Effector memory CD4-positive, alpha-beta T cell (primary cell): ENCODE measurements around the gene GRAMD1B.

Experiments
- DNase-seq, 3 donors: peaks; one replicate each; pipeline ENCODE4 v3.0.0-alpha.2; 2020
- H3K27ac ChIP-seq: 2 replicates; pipeline ENCODE4 v1.7.0; 2013; ENCODE audit warnings: mild to moderate bottlenecking, low read length, moderate library complexity; ENCODE audit not compliant: insufficient read depth, poor library complexity, severe bottlenecking
- H3K27me3 ChIP-seq: replicated peaks from 2 replicates; pipeline ENCODE4 v1.7.0; 2013; ENCODE audit warnings: mild to moderate bottlenecking, low read length; ENCODE audit not compliant: insufficient read depth, control insufficient read depth, poor library complexity, severe bottlenecking
- H3K36me3 ChIP-seq: 2 replicates; pipeline ENCODE4 v1.7.0; 2013; ENCODE audit warnings: mild to moderate bottlenecking, low read length, moderate library complexity; ENCODE audit not compliant: control insufficient read depth, insufficient read depth
- H3K4me1 ChIP-seq: 2 replicates; pipeline ENCODE4 v1.7.0; 2013; ENCODE audit warnings: low read length, mild to moderate bottlenecking; ENCODE audit not compliant: control insufficient read depth, insufficient read depth, poor library complexity, severe bottlenecking
- H3K4me3 ChIP-seq: 2 replicates; pipeline ENCODE4 v1.7.0; 2013; ENCODE audit warnings: low read length, low read depth, mild to moderate bottlenecking; ENCODE audit not compliant: insufficient read depth, poor library complexity, severe bottlenecking
- H3K9me3 ChIP-seq: 2 replicates; pipeline ENCODE4 v1.7.0; 2013; ENCODE audit warnings: mild to moderate bottlenecking, low read length, moderate library complexity; ENCODE audit not compliant: control insufficient read depth

Gene GRAMD1B

GRCh38 chr11:123616505-123617198, 186.6 kb downstream of the GRAMD1B start:
- Histone ChIP-seq H3K27me3 (no peaks in the 10 kb centered on the region), H3K4me1 (no peaks in the 10 kb centered on the region), H3K4me3 (no peak overlapping the region), H3K9me3 (no peaks in the 10 kb centered on the region), H3K36me3 (no peaks in the 10 kb centered on the region), H3K27ac (no peak overlapping the region)
- no peak for DNase-seq

- no peak for DNase-seq
- no peak overlapping the region for H3K27ac ChIP-seq
- H3K27me3 ChIP-seq: no peaks in the 10 kb centered on the region
- H3K4me1 ChIP-seq: no peaks in the 10 kb centered on the region
- H3K4me3 ChIP-seq: no peak overlapping the region
- H3K36me3 ChIP-seq: no peaks in the 10 kb centered on the region
- H3K9me3 ChIP-seq: no peaks in the 10 kb centered on the region
These were observed 192.5 kb downstream of the GRAMD1B start for GRCh38 chr11:123622576-123622975.

GRCh38 chr11:123624974-123625373, 194.9 kb downstream of the GRAMD1B start:
- no peaks in the 10 kb centered on the region for H3K27me3 ChIP-seq
- no peak overlapping the region for H3K4me3 ChIP-seq
- no peak for DNase-seq
- no peaks in the 10 kb centered on the region for H3K4me1 ChIP-seq
- H3K9me3 ChIP-seq: no peaks in the 10 kb centered on the region
- H3K27ac ChIP-seq: no peak overlapping the region
- H3K36me3 ChIP-seq: no peaks in the 10 kb centered on the region

- Histone ChIP-seq H3K4me3 (no peak overlapping the region), H3K36me3 (no peaks in the 10 kb centered on the region), H3K27me3 (no peaks in the 10 kb centered on the region), H3K9me3 (no peaks in the 10 kb centered on the region), H3K4me1 (no peaks in the 10 kb centered on the region), H3K27ac (no peak overlapping the region)
- no peak for DNase-seq
These were observed 199.0 kb downstream of the GRAMD1B start for GRCh38 chr11:123628936-123629683.

GRCh38 chr11:123630126-123630608, 200.1 kb downstream of the GRAMD1B start:
- Histone ChIP-seq H3K4me1 (no peaks in the 10 kb centered on the region), H3K36me3 (no peaks in the 10 kb centered on the region), H3K4me3 (no peak overlapping the region), H3K27me3 (no peaks in the 10 kb centered on the region), H3K27ac (no peak overlapping the region), H3K9me3 (no peaks in the 10 kb centered on the region)
- no peak for DNase-seq

GRCh38 chr11:123640029-123640428, 210.0 kb downstream of the GRAMD1B start:
- no peak for DNase-seq
- Histone ChIP-seq H3K27me3 (no peaks in the 10 kb centered on the region), H3K4me1 (peaks cover 4% of the 10 kb centered on the region), H3K9me3 (no peaks in the 10 kb centered on the region), H3K36me3 (no peaks in the 10 kb centered on the region), H3K4me3 (no peak overlapping the region), H3K27ac (no peak overlapping the region)

- DNase-seq: no peak
- Histone ChIP-seq H3K27ac (no peak overlapping the region), H3K4me1 (peaks cover 4% of the 10 kb centered on the region), H3K36me3 (no peaks in the 10 kb centered on the region), H3K4me3 (no peak overlapping the region), H3K9me3 (no peaks in the 10 kb centered on the region), H3K27me3 (no peaks in the 10 kb centered on the region)
These were observed 210.8 kb downstream of the GRAMD1B start for GRCh38 chr11:123640677-123641494.

- no peaks in the 10 kb centered on the region for H3K36me3 ChIP-seq
- no peak for DNase-seq
- H3K4me1 ChIP-seq: peaks cover 4% of the 10 kb centered on the region
- H3K27ac ChIP-seq: no peak overlapping the region
- no peaks in the 10 kb centered on the region for H3K27me3 ChIP-seq
- no peak overlapping the region for H3K4me3 ChIP-seq
- no peaks in the 10 kb centered on the region for H3K9me3 ChIP-seq
These were observed 211.4 kb downstream of the GRAMD1B start for GRCh38 chr11:123641495-123641840.

- Histone ChIP-seq H3K27me3 (no peaks in the 10 kb centered on the region), H3K27ac (no peak overlapping the region), H3K36me3 (no peaks in the 10 kb centered on the region), H3K4me1 (peaks cover 4% of the 10 kb centered on the region), H3K4me3 (no peak overlapping the region), H3K9me3 (no peaks in the 10 kb centered on the region)
- no peak for DNase-seq
These were observed 212.4 kb downstream of the GRAMD1B start for GRCh38 chr11:123642435-123642834.
